Measurements from ENCODE around the gene TMEM143.

The TMEM143 gene

DNA sequence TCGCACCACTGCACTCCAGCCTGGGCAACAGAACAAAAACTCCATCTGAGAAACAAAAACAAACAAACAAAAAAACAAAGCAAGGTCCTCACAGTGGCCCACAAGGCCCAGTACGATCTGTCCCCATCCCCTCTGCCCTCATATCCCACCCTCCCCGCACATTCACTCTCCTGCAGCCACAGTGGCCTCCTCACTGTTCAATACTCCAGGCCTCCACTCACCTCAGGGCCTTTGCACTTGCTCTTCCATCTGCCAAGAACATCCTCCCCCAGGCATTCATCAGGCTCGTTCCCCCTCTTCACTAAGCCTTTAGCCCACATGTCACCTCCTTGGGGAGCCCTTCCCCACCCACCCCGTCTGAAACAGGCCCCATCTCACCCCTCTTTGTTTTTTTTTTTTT, 4.6 kb downstream of the TMEM143 start:
- no peak for DNase-seq (ENCODE audit: low read depth)

DNA sequence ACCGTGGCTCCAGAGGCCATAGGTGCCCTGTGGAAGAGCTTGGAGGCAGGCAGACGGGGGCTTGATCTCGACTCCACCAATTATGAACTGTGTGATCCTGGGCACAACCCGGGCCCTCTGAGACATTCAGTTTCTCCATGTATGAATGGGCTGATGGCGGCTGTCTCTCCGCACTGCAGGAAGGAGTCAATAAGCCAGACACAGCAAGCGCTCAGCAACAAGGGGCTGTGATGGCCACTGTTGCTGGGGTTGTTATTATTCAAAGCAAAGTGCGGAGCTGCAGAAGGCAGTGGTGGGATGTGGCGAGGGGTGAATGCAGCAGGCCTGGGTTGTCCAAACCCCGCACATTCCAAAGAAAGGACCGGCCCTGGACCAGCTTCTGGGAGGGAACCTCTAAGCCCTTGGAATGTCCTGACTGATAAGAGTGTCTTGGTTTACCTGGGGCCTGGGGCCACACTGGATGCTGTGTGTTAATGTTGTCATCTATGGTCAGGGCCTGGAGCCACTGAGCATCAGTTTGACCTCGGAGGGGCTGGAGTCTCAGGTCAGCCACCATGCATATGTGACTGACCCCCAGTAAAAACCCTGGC, 8.3 kb downstream of the TMEM143 start:
- no peak for DNase-seq (ENCODE audit: low read depth)

GRCh38 chr19:48354332-48354992, 9.3 kb downstream of the TMEM143 start:
- DNase-seq (ENCODE audit: low read depth): no peak

DNA sequence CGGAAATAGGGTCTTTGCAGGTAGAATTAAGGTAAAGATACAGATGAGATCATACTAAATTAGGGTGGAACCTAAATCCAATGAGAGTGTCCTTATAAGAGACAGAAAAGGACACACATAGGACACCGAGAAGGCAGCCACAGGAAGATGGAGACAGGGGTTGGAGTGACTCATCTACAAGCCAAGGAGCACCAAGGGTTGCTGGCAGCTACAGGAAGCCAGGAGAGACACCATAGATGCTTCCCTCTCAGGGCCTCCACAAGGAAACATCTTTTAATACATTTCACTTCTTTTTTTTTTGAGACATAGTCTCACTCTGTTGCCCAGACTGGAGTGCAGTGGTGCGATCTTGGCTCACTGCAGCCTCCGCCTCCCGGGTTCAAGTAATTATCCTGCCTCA, 10.1 kb downstream of the TMEM143 start:
- no peak for DNase-seq (ENCODE audit: low read depth)

- peak; percentile 70 for DNase-seq (ENCODE audit: low read depth)
Measured at GRCh38 chr19:48351341-48351752, 12.4 kb downstream of the TMEM143 start.

- DNase-seq (ENCODE audit: low read depth): no peak
Measured at GRCh38 chr19:48350856-48351255, 12.9 kb downstream of the TMEM143 start.

GRCh38 chr19:48348737-48349136, 15.0 kb downstream of the TMEM143 start:
- DNase-seq (ENCODE audit: low read depth): no peak

- DNase-seq (ENCODE audit: low read depth): no peak
Measured at GRCh38 chr19:48348045-48348444, 15.7 kb downstream of the TMEM143 start.

DNA sequence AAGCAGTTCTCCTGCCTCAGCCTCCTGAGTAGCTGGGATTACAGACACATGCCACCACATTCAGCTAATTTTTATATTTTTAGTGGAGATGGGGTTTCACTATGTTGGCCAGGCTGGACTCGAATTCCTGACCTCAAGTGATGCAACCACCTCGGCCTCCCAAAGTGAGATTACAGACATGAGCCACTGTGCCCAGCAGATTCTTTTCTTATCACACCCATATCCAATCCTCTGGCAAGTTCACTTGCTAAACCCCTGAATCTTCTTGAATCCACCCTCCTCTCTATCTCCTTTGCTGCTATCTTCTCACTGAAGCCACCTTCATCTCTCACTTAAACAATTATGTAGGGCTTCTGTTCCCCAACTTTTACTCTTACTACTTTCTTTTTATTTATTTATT, 17.5 kb downstream of the TMEM143 start:
- no peak for DNase-seq (ENCODE audit: low read depth)

GRCh38 chr19:48344892-48345291, 18.8 kb downstream of the TMEM143 start:
- DNase-seq (ENCODE audit: low read depth): no peak

DNA sequence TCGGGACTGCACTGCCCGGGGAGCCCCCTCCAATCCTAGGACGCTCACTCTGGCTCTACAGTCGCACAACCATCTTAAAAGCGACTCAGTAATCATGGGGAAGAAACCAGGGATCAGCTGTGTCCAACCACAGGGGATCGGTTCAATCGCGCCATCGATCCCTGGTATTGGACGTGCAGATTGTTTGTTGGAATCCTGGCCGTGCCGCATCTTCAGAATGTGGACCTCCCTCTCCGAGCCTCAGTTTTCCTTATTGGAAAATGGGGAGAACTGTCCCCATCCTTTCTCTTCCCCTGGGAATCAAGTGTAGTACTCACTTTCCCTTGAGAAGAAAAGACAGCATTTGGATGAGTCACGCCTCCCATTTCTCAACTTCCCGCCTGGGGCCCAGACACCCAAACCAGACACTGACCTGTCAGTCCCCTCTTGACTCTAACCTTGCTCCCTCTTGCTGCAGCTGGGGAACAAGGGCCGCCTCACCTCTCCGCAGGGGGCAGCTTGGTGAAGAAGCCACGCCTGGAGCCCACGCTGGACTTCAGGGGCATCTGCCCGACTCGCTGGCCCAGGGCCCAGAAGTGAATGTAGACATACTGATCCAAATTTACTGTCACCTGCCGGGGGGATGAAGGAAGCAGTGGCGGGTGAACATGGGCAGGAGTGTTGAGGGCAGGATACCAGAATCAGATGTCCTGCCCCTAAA, 20.7 kb downstream of the TMEM143 start:
- no peak for DNase-seq (ENCODE audit: low read depth)

- DNase-seq (ENCODE audit: low read depth): no peak
Measured at GRCh38 chr19:48342414-48342738, 21.4 kb downstream of the TMEM143 start.

DNA sequence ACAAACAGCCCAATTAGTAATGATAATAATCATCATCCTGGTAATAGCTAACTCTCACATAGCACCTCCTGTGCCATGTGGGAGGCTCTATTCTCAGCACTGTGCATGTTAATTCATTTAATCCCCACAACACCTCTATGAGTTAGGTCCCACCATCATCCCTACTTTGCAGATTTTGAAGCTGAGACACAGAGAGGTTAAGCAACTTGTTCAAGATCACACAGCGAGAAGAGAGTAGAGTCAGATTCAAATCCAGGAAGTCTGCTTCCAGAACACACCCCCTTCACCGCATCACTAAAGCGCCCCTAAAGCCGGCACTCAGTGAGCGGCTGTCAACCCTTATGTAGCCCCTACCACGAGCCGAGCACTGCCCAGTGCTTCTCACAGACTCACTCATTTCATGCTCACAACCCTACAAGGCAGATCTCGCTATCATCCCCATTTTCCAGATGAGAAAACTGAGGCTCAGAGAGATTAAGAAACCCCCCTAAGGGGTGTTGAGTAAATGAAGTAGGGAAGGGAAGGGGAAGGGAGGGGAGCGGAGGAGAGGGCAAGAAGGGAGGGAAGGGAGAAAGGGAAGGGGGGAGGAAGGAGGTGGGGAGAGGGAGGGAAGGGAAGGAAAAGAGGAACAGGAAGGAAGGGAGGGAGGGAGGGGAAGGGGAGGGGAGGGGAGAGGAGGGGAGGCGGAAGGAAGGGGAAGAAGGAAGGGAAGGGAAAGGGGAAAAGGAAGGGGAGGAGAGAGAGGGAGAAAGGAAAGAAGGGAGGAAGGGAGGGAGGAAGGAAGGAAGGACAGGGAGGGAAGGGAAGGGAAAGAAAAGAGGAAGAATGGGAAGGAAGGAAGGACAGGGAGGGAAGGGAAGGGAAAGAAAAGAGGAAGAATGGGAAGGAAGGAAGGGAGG, 22.0 kb downstream of the TMEM143 start:
- no peak for DNase-seq (ENCODE audit: low read depth)

DNA sequence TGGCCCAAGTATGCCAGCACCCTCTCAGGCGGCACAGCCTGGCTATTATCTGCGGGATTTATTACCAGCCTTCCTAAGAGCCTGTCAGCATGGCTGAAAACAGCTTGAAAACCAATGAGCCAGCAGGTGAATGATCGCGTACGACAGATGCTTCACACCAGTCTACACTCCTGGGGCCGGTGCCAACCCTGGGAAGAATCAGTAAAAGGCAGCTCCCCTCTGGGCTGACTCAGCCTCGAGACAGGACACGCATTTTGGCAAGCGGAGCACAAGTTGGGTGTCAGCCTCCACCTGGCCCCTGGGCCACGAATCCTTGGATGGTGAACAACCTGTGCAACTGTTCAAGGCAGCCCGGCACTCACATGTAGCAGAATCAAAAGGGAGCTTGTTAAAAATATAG, 22.7 kb downstream of the TMEM143 start:
- DNase-seq (ENCODE audit: low read depth): no peak

DNA sequence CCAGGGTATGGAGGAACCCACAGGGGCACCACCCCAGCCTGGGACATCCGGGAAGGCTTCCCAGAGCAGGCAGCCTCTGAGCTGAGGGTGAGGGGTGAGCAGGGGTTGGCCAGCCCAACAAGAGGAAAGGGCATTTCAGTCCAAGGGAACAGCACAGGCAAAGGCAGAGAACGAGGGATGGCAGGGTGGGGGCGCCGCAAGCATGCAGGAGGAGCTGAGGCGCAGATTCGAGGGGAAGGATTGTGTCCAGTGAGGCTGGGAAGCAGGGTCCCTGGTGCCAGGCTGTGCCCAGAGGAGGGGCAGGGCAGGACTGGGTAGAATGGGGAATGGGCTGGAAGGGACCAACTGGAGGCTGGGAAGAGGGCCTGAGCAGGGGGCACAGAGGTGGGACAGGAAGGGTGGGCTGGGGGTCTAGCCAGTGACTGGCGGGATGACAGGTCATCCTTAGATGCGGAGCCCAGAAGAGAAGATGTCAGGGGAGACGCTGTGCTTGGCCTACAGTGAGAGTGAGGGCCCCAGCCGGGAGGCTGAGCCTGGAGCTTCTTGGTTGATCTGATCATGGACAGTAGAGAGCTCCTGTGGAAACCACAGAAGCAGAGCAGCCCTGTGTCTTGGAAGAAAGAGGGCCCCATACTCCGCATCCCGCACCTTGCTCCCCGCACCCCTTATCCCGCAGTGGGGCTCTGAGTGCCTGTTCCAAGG, 24.8 kb downstream of the TMEM143 start:
- DNase-seq (ENCODE audit: low read depth): no peak

DNA sequence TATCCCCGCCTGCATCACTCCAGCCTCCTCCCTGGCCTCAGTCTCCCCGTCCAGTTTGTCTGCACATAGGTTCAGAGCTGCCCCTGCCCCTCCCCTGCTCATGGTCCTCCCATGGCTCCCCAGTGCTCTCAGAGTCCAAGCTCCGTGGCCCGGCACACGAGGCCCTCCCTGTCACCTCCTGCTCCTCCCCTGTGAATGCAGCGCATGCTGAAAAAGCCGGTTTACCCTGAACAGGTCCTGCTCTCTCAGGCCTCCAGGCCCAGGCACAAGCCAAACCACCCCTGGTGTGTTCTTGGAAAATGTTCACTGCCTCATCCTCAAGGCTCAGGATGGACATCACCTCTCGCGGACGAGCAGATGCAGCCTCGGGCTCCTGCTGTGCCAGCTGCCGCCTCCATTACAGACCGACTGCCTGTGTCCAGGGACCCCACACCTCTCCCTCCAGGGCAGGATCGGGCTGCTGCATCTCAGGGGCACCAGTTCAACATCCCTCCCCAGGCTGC, 25.4 kb downstream of the TMEM143 start:
- no peak for DNase-seq (ENCODE audit: low read depth)

DNA sequence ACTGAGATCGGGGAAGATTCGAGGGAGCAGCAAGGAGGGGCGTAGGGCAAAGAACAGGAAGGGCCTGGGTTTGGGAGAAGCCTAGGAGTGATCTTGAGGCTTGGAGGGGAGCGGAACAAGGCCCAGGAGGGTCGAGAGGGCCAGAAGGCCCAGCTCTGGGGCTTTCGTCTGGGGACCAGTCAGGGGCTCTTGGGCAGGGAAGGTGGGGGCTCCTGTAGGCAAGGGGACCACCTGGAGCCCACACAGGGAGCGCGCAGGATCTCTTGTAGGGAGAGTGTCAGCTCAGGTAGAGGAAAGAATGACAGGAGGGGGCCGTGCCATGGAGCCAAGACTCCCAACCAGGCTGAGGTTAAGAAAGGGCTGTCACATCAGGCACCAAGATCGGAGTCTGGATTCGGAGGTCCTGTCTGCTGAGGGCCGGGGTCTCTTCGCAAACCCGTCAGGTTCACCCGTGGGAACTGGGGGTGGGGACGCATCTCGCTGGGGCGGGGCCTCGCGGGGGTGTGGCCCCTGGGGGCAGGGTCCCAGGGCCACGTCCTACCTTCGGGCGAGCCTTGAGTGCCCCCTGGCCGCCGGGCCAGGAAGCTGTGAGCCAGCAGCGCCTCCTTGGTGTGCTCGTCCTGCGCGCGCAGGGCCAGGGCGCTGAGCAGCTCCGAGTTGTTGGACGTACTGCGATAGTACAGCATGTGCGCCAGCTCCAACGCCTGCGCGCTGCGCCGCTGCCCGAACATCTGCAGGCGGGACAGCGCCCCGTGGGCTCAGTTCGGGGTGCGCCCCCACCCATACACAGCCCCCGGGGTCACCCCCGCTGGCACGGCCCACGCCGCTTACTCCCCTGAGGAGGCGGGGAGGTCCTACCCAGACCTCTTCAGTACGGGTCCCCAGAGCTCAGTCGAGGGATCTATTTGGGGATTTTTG, 30.0 kb downstream of the TMEM143 start:
- DNase-seq (ENCODE audit: low read depth): peak; percentile 82

- DNase-seq (ENCODE audit: low read depth): peak; percentile 86
Measured at GRCh38 chr19:48332662-48333466, 30.9 kb downstream of the TMEM143 start.

GRCh38 chr19:48332351-48332661, 31.4 kb downstream of the TMEM143 start:
- no peak for DNase-seq (ENCODE audit: low read depth)
